SKM-1 treated with dmso at 0.1 percent for 144 hours (cell line): ENCODE results near the gene DHX35.

ENCODE experiments used
- DNase-seq: peaks from one replicate; lab custom pipeline; 2025; ENCODE audit not compliant: unreplicated experiment; lab: John Stamatoyannopoulos, UW

Gene DHX35

GRCh38 chr20:38962044-38962927 lies at the start of gene DHX35:
DHX35 (plus strand) TSS chr20:38962344; CDS start chr20:38962368, 24 bp downstream.
- DNase-seq: peak; percentile 93

- DNase-seq: no peak
Observed at GRCh38 chr20:38915355-38915754, 46.8 kb upstream of the DHX35 start.

GRCh38 chr20:38917657-38918056 lies 44.5 kb upstream of the DHX35 start:
- no peak for DNase-seq

- no peak for DNase-seq
Observed at GRCh38 chr20:38918172-38918571, 44.0 kb upstream of the DHX35 start.

- DNase-seq: no peak
Observed at GRCh38 chr20:38919683-38920082, 42.5 kb upstream of the DHX35 start.

GRCh38 chr20:38920411-38920810 lies 41.7 kb upstream of the DHX35 start:
- DNase-seq: no peak

- DNase-seq: no peak
Observed at GRCh38 chr20:38920851-38921250, 41.3 kb upstream of the DHX35 start.

- no peak for DNase-seq
Observed at GRCh38 chr20:38924718-38925117, 37.4 kb upstream of the DHX35 start.

GRCh38 chr20:38926142-38926933 lies 35.8 kb upstream of the DHX35 start, which contains the start of gene FAM83D:
FAM83D (plus strand) TSS chr20:38926417; CDS start chr20:38926443, 26 bp downstream.
- DNase-seq: peak; percentile 98

- no peak for DNase-seq
Observed at GRCh38 chr20:38926934-38927616, 35.1 kb upstream of the DHX35 start.

GRCh38 chr20:38927902-38928578 lies 34.1 kb upstream of the DHX35 start:
- no peak for DNase-seq

GRCh38 chr20:38930242-38930569 lies 31.9 kb upstream of the DHX35 start:
- DNase-seq: no peak

GRCh38 chr20:38931984-38932383 lies 30.2 kb upstream of the DHX35 start:
- DNase-seq: no peak

- no peak for DNase-seq
Observed at GRCh38 chr20:38932457-38933120, 29.6 kb upstream of the DHX35 start.

- no peak for DNase-seq
Observed at GRCh38 chr20:38934530-38934929, 27.6 kb upstream of the DHX35 start.

GRCh38 chr20:38935285-38935684 lies 26.9 kb upstream of the DHX35 start:
- DNase-seq: no peak

GRCh38 chr20:38935967-38936407 lies 26.2 kb upstream of the DHX35 start:
- no peak for DNase-seq

- DNase-seq: no peak
Observed at GRCh38 chr20:38937000-38937399, 25.1 kb upstream of the DHX35 start.

- DNase-seq: no peak
Observed at GRCh38 chr20:38937978-38938473, 24.1 kb upstream of the DHX35 start.

- no peak for DNase-seq
Observed at GRCh38 chr20:38939686-38940085, 22.5 kb upstream of the DHX35 start.
